GM19463 (cell line): ENCODE measurements around the gene ZBTB12.
A peak's percentile ranks its signal among the peaks of the same experiment; 100 is the strongest.

Source experiments
- ATAC-seq: cut with Tn5 transposase; IDR thresholded peaks from one replicate; pipeline ENCODE4 v1.9.1; 2021; ENCODE audit warnings: mild to moderate bottlenecking, moderate library complexity; ENCODE audit not compliant: unreplicated experiment

The ZBTB12 gene

DNA sequence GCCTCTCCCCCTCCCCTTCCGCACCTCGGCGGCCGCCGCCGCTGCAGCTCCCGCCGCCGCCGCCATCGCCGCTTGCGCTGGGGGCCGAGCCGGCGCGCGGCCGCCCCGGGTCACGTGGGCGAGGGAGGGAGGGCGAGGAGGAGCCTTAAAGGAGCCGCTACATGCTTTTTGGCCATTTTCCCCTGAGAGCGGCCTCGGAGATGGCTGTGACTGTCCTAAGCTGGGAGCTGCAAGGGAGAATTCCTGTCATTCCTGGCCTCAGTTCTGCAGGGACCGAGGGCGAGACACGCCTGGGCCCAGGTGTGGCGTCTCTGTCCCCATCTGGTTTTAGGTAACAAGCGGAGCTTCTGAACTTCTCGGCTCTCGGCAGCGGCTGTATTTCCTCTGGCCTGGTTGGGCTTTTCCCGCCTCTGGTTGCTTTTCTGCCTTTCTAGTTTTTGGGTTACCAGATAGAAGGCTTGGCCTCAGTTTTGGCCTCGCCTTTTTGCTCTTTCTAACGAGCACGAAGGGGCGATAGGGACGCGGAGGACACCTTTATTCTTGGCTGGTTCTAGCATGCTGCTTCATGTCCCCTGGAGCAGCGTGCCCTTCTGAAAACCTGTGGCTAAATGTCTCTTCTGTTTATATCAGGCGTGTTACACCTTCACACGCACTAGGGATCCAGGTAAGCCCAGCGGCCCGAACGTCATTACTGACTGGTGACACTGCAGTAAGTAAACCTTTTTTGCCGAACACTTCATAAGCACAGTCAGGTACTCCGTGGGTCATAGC is 4.1 kb downstream of the ZBTB12 start, which contains the start of gene EHMT2:
Gene EHMT2, minus strand, starts transcription at position 87 of the 771 bp plus-strand sequence. Its CDS starts 21 bp downstream, at position 66.
- ATAC-seq, result peak; percentile 56

DNA sequence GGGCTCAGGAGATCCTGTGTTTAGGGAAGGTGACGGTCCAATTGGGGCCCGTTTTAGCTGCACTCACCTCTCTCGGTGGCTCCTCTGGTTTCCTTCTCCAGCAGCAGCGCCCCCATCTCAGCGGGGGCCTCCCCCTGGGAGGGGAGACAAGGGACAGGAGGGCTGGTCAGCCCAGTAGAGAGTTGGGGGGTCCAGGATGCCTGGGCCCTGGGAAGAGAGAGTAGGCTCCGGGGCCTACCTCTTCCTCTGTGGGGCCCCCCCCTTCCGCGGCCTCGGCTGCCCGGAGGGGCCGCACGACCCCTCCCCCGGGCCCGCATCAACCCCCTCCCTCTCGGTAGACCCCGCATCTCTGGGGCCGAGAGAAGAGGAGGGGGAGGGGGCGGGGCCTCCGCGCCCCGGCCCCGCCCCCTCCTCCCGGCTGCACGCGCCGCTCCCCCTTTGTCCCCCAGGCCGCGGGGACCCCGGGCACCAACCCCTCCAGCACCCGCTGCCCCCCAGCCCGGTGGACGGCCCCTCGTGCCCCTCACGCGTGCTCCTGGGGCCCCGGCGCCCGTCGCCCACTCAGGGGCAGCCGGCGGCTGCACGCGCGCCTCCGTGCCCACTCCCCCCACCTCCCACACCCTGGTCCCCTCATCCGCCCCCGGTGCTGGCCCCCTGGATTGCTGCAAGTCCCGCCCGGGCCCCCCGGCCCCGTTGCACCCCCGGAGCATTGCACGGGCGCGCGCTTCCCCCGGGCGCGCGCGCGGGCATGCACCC is 4.9 kb downstream of the ZBTB12 start:
- no peak for ATAC-seq

- no peak for ATAC-seq
Observed at GRCh38 chr6:31896493-31896855, 5.4 kb downstream of the ZBTB12 start.

GRCh38 chr6:31892821-31893220 is 9.1 kb downstream of the ZBTB12 start:
- ATAC-seq, result no peak

GRCh38 chr6:31889331-31889972 is 12.4 kb downstream of the ZBTB12 start:
- ATAC-seq, result no peak

GRCh38 chr6:31888276-31889258 is 13.3 kb downstream of the ZBTB12 start:
- no peak for ATAC-seq

DNA sequence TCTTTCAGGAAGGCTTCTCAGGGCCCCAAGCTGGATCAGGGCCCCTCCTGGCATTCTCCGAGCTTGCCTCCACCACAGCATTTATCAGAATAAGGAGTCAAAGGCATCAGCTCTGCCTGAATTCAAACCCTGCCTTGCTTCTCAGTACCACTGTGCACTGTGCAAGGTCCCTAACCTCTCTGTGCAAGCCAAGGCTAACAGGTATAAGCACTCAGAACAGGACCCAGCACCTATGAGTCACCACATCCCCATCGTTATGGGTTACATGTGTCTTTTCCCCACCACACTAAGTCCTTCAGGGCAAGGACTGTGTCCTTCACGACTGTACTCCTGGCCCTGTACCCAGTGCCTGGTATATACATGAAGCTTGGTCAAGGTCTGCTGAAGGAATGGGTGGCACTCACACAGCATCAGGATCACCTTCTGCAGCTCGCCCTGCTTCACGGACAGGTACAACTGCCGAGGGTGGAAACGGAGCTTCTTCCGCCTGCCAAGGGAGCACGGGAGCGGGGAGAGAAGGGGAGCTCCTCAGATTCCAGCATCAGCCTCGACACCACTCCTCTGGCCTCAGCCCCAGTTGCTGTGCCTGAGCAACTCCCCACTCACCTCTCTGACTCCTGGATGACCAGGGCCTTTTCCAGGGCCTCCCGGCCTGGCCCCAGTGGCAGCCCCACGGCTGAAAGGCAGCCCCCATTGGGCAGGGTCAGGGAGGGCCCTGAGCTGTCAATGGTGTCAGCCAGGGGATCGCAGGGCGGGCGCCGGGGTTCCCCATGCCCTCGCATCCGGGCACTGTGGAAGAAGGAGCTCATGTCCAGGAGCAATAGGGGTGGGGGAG is 14.5 kb downstream of the ZBTB12 start:
- ATAC-seq, result no peak

DNA sequence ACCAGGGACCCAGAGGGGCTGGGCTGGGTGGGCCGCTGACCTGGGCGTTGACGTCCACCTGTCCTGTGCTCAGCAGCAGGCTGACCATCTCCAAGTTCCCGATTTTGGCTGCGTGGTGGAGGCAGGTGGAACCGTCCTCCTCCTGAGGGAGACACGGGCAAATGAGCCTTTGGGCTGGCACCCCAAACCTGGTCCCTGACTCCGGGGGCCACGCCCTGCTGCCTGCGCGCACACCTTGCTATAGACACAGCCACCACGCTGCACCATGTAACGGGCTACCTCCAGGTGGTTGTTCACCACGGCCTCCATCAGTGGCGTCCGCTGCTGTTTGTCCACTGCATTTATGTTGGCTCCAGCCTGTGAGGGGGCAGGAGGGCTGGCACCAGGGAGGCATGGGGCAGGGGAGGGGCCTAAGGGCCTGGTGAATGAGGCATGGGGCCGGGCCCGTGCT is 15.3 kb downstream of the ZBTB12 start:
- no peak for ATAC-seq

- ATAC-seq, result no peak
Observed at GRCh38 chr6:31884528-31885035, 17.3 kb downstream of the ZBTB12 start.

GRCh38 chr6:31883676-31884075 is 18.2 kb downstream of the ZBTB12 start:
- no peak for ATAC-seq

- no peak for ATAC-seq
Observed at GRCh38 chr6:31882344-31882743, 19.5 kb downstream of the ZBTB12 start.

DNA sequence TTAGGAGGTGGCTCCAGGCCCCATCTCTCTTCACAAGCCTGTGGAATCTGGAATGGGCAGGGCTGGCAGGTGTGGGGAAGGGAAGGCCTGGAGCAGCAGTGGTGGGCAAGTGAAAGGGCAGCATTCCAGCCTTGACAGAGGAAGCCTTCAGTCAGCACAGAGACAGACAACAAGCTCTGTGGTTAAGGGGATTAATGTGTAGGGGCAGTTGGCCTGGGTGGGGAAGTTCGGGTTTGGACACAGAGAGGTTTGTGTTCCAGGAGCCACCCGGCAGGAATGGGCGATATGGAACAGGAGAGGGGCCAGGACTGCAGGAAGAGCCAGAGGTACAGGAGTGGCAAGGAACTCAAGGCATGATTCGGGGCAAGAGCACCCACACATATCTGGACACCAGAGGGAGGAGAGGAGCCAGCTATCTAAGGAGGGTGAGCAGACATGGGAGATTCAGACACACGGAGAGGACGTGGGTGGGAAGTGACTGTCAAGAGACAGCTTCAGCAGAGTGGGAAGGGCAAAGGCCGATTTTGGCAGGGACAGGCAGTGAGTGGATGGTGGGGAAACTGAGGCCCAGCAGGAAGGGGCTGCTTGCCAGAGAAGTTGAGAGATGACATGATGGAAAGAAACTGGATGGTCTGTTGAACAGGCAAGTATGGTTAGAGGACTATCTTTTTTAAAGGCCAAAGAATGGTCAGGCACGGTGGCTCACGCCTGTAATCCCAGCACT is 20.6 kb downstream of the ZBTB12 start:
- ATAC-seq, result no peak

DNA sequence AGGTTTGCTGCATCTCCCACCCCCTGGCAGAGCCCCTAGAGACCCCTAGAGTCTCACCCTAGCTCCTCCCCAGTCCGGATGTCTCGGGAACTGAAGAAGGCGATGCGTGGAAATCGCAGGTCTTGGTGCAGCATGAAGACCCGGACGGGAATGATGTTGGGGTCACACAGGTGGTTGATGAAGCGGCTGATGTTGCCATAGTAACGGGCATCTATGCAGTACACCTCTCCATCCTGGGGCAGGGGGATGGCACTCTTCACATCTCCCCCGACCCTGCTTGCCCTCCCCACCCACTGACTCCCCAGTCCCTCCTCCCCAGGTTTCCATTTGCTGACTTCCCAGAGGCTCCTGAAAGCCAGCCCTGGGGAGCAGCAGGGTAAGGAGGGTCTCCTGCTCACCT is 21.3 kb downstream of the ZBTB12 start:
- ATAC-seq, result no peak

DNA sequence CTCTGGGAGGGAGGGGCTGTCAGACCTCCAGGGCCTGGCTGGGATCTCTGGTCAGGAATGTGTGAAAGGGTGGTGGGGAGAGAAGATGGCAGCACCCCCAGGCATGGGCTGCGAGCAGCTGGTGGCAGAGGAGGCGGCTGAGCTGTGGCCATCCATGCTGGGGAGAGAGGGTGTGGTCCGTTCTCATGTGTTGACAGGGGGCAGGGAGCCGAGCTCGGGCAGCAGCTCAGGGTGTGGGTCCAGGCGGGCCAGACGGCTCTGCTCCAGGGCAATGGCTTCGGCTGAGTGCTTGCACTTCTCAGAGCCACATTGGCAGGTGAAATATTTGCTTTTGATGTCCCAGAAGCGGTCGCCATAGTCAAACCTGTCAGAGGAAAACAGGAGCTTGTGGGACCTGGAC is 22.0 kb downstream of the ZBTB12 start:
- ATAC-seq, result no peak

DNA sequence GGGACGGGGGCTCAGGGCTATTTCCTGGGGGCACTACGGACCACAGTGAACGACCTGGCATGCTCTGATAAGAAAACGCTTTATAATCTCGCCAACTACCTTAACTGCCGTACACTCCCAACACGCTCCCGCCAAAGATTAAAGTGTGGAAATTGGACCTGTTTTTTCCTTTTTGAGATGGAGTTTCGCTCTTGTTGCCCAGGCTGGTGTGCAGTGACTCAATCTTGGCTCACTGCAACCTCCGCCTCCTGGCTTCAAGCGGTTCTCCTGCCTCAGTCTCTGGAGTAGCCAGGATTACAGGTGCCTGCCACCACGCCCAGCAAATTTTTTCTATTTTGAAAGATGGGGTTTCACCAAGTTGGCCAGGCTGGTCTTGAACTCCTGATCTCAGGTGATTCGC is 22.7 kb downstream of the ZBTB12 start:
- no peak for ATAC-seq

GRCh38 chr6:31878726-31879125 is 23.2 kb downstream of the ZBTB12 start, which contains the start of gene SLC44A4:
TSS of gene SLC44A4 (minus strand) at chr6:31878997. CDS start at chr6:31878980, 17 bp downstream.
- no peak for ATAC-seq

GRCh38 chr6:31878222-31878621 is 23.7 kb downstream of the ZBTB12 start:
- ATAC-seq, result no peak

DNA sequence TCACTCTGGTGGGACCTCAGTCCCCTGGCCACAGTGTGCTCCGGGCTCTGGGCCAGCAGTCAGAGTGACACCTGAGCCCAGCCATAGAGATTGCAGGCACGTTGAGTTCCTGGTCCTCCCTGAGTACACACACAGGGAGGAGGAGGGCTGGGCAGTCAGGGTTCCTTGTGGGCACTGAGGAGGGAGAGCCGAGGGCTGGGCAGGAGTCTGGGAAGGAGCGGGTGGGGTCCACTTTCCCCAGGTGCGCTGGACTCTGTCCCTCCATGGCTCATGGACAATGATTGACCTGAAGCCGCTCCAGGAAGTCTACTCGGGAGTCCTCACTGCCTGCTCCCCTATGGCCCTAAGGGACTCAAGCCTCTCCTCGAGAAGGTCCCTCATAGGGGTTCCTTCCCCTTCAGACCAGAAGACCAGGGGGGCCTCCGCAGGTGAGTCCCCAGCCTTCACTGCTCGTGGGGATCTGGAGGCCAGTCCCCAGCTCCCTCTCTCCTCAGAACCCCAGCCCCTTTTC is 24.2 kb downstream of the ZBTB12 start:
- no peak for ATAC-seq
